Gastrocnemius medialis (tissue), 4 donors: Measurements from ENCODE around the gene PRICKLE2. TPM values are rescaled to one million over a fixed set of nuclear protein-coding genes. Genes with fewer than 3 reads are reported as not detected.

Experiments used
- ATAC-seq, 2 donors: fragments of 150-250 bp; one replicate each; pipeline ENCODE4 v1.9.1; 2016
- DNase-seq, 2 donors: peaks; one replicate each; pipeline ENCODE4 v3.0.0-alpha.2; 2019
- H3K27ac ChIP-seq, 4 donors: fragments of 200-600 bp; sonication (generic); 1 replicate in 1 of 4; 2 replicates in 3 of 4; pipeline ENCODE4 v1.5.1; 2016 to 2018; ENCODE audit warnings: mild to moderate bottlenecking in 2 of 4, moderate library complexity in 1 of 4
- H3K27me3 ChIP-seq, 3 donors: fragments of 200-600 bp; sonication (generic) in 2 of 3; 1 replicate in 1 of 3; 2 replicates in 2 of 3; pipeline versions ENCODE4 v1.5.1 to v1.6.0; 2016 to 2019; ENCODE audit warnings: mild to moderate bottlenecking in 1 of 3, moderate library complexity in 1 of 3
- H3K36me3 ChIP-seq, 2 donors: fragments of 200-600 bp; sonication (generic) in 1 of 2; one replicate each; pipeline ENCODE4 v1.5.1; 2017 to 2018
- H3K4me1 ChIP-seq, 2 donors: fragments of 200-600 bp; sonication (generic) in 1 of 2; one replicate each; pipeline ENCODE4 v1.5.1; 2016 to 2017; ENCODE audit warnings: mild to moderate bottlenecking in 2 of 2
- H3K4me3 ChIP-seq, 4 donors: fragments of 200-600 bp; sonication (generic) in 3 of 4; 1 replicate in 1 of 4; 2 replicates in 3 of 4; pipeline ENCODE4 v1.5.1; 2016 to 2019; ENCODE audit warnings: mild to moderate bottlenecking in 2 of 4
- H3K9me3 ChIP-seq, 3 donors: fragments of 200-600 bp; sonication (generic) in 2 of 3; 1 replicate in 1 of 3; 2 replicates in 2 of 3; pipeline ENCODE4 v1.5.1; 2016 to 2019
- CTCF ChIP-seq, 5 experiments: fragments of 450-650 bp in 3 of 5; fragments of 200-600 bp in 2 of 5; sonication (generic) in 2 of 5; IDR thresholded peaks in 4 of 5; conservative IDR thresholded peaks in 1 of 5; 1 replicate in 4 of 5; 2 replicates in 1 of 5; pipeline ENCODE4 v1.5.1; 2016 to 2019; ENCODE audit warnings: antibody characterized with exemption in 5 of 5, mild to moderate bottlenecking in 3 of 5, moderate library complexity in 3 of 5
- POLR2A ChIP-seq, 2 donors: fragments of 450-650 bp; IDR thresholded peaks; one replicate each; pipeline ENCODE4 v1.6.1; 2017; ENCODE audit warnings: antibody characterized with exemption in 2 of 2, mild to moderate bottlenecking in 2 of 2, moderate library complexity in 2 of 2
- in situ Hi-C, 4 donors: fragments of 200-750 bp; cut with MboI; loops; one replicate each; pipeline versions ENCODE4 v1.15.0 to v1.8.0; 2017; ENCODE audit warnings: low sequenced_read_pairs in 4 of 4
- intact Hi-C: fragments of 100-400 bp; cut with DNase I; formaldehyde crosslinking; loops from one replicate; pipeline ENCODE4 v1.15.1; 2023; ENCODE audit warnings: low total_unique reads
- total RNA-seq, 4 donors: library from RNA; depleted of rRNA; stranded (reverse); fragments of >200 nt; gene quantifications; one replicate each; pipeline versions ENCODE4 v1.1.0 to v1.2.3, GENCODE V29; 2016

The PRICKLE2 gene
- total RNA-seq, 4 donors from 2014 or later = 3.6 to 6.7 (median 4.6) TPM

GRCh38 chr3:64141476-64141875, 83.8 kb downstream of the PRICKLE2 start:
- H3K4me1 ChIP-seq = peaks cover 4% of the 10 kb centered on the region in 2 donors
- ATAC-seq (no peak), DNase-seq (no peak)
- no peaks in the 10 kb centered on the region for H3K27me3 ChIP-seq
- H3K9me3 ChIP-seq = no peaks in the 10 kb centered on the region
- in situ Hi-C loops = no loop called here
- no peak overlapping the region for H3K4me3 ChIP-seq
- intact Hi-C loops = no loop called here
- H3K36me3 ChIP-seq = peaks cover 0 to under 1% of the 10 kb centered on the region in 2 donors
- TF ChIP-seq CTCF (IDR thresholded peaks at IDR 0.05 in 4 of 5, conservative IDR thresholded peaks at IDR 0.05 in 1 of 5) (no peak), POLR2A (IDR thresholded peaks at IDR 0.05) (no peak)
- no peak overlapping the region for H3K27ac ChIP-seq

DNA sequence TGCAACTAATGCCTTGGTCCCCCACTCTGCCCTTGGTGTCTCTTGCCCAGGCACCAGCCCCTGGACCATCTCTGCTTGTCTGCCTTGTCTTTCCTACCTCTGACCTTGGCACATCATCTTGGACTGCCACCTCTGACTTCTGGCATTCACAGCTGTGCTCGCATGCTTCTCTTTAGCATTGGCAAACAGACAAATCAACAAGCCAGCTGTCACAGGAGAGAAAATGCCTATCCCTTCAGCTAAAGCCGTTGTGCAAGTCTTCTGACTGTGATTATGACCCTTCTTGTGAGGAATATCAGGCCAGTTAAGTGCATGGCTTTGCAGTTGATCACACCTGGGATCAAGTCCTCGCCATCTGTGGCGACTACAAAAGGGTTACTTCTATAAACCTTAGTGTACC, 84.6 kb downstream of the PRICKLE2 start:
- in situ Hi-C loops = no loop called here
- no peaks in the 10 kb centered on the region for H3K9me3 ChIP-seq
- H3K4me3 ChIP-seq = no peak overlapping the region
- ATAC-seq (no peak), DNase-seq (no peak)
- no peaks in the 10 kb centered on the region for H3K27me3 ChIP-seq
- peaks cover 4% of the 10 kb centered on the region in 2 donors for H3K4me1 ChIP-seq
- no peaks in the 10 kb centered on the region for H3K36me3 ChIP-seq
- H3K27ac ChIP-seq = no peak overlapping the region
- intact Hi-C loops = no loop called here
- no peak for TF ChIP-seq CTCF (IDR thresholded peaks at IDR 0.05 in 4 of 5, conservative IDR thresholded peaks at IDR 0.05 in 1 of 5)

GRCh38 chr3:64138656-64139375, 86.5 kb downstream of the PRICKLE2 start:
- ATAC-seq = no peak
- no peaks in the 10 kb centered on the region for H3K27me3 ChIP-seq
- no peak overlapping the region for H3K27ac ChIP-seq
- no peaks in the 10 kb centered on the region for H3K36me3 ChIP-seq
- H3K9me3 ChIP-seq = no peaks in the 10 kb centered on the region
- intact Hi-C loops = no loop called here
- in situ Hi-C loops = no loop called here
- DNase-seq = no peak
- no peak for TF ChIP-seq POLR2A (IDR thresholded peaks at IDR 0.05)
- no peak for TF ChIP-seq CTCF (IDR thresholded peaks at IDR 0.05 in 4 of 5, conservative IDR thresholded peaks at IDR 0.05 in 1 of 5)
- H3K4me3 ChIP-seq = no peak overlapping the region
- H3K4me1 ChIP-seq = no peaks in the 10 kb centered on the region

DNA sequence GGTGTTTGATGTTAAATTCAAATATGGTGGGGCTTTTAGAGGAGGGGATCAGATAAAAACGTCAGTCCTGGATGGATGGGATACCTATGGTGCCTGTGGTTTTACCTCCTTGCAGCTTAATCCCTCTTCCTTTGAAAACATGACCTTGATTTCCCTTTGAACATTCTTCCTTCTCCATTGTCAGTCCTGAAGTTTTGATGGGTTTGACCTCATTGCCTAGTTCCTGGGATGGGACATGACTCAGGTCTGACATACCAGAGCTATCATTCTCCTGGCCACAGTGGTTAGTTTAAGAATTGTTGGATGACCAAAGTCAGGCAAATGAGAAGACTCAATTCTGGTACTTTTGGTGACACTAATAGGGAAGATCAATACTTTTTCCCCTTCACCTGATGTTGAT, 87.2 kb downstream of the PRICKLE2 start:
- no peaks in the 10 kb centered on the region for H3K36me3 ChIP-seq
- ATAC-seq (no peak), DNase-seq (no peak)
- H3K9me3 ChIP-seq = no peaks in the 10 kb centered on the region
- TF ChIP-seq CTCF (IDR thresholded peaks at IDR 0.05 in 4 of 5, conservative IDR thresholded peaks at IDR 0.05 in 1 of 5) (no peak), POLR2A (IDR thresholded peaks at IDR 0.05) (no peak)
- intact Hi-C loops (no loop called here), in situ Hi-C loops (no loop called here)
- H3K4me3 ChIP-seq = no peak overlapping the region
- no peak overlapping the region for H3K27ac ChIP-seq
- H3K4me1 ChIP-seq = no peaks in the 10 kb centered on the region
- H3K27me3 ChIP-seq = no peaks in the 10 kb centered on the region

DNA sequence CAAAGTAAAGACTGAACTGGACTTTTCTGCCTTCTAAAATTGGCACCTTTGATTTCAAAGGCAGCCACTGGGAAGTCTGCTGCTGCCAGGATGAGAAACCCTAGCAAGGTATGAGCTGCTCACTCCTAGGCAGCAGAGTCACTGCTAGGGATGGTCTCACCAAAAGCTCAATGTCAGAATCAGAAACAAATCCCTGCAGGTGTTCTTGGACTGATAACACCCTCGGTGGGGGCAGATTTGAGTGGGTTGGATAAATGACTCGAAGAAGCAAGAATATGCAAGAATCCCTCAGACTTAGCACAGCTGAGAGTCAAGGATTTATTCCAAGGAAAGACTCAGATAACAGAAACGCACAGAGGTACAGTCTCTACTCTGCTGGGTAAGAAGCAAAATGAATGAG, 90.4 kb downstream of the PRICKLE2 start:
- ATAC-seq = no peak
- in situ Hi-C loops = no loop called here
- H3K4me1 ChIP-seq = no peaks in the 10 kb centered on the region

More for the DNA sequence above, 90.4 kb downstream of the PRICKLE2 start:
- TF ChIP-seq POLR2A (IDR thresholded peaks at IDR 0.05) (no peak), CTCF (IDR thresholded peaks at IDR 0.05 in 4 of 5, conservative IDR thresholded peaks at IDR 0.05 in 1 of 5) (no peak)
- no peaks in the 10 kb centered on the region for H3K36me3 ChIP-seq
- intact Hi-C loops = no loop called here
- no peaks in the 10 kb centered on the region for H3K27me3 ChIP-seq
- no peak overlapping the region for H3K27ac ChIP-seq
- H3K4me3 ChIP-seq = no peak overlapping the region
- DNase-seq = no peak
- no peaks in the 10 kb centered on the region for H3K9me3 ChIP-seq
